OCI-LY1 (cell line): ENCODE data around the gene PGK2.

Experiments used
- H2AFZ ChIP-seq: fragments of 200-600 bp; sonication (generic), shearing (Covaris generic); 2 replicates; pipeline ENCODE4 v1.6.0; 2014; ENCODE audit warnings: antibody characterized with exemption, mild to moderate bottlenecking, low read length
- H3F3A ChIP-seq: fragments of 200-600 bp; sonication (generic), shearing (Covaris generic); 2 replicates; pipeline ENCODE4 v1.6.0; 2014; ENCODE audit warnings: mild to moderate bottlenecking, antibody characterized with exemption, low read length, moderate library complexity; ENCODE audit not compliant: insufficient read depth
- H3K27ac ChIP-seq: fragments of 200-600 bp; sonication (generic); 2 replicates; pipeline ENCODE4 v1.5.1; 2014; ENCODE audit warnings: low read length, mixed run types, mild to moderate bottlenecking, low read depth; ENCODE audit not compliant: poor library complexity, severe bottlenecking
- H3K27me3 ChIP-seq: fragments of 200-600 bp; sonication (generic); 2 replicates; pipeline ENCODE4 v1.6.0; 2014; ENCODE audit warnings: antibody characterized with exemption, mild to moderate bottlenecking, low read length, moderate library complexity; ENCODE audit not compliant: insufficient read depth
- H3K36me3 ChIP-seq: fragments of 200-600 bp; sonication (generic); 2 replicates; pipeline ENCODE4 v1.6.1; 2014; ENCODE audit warnings: mild to moderate bottlenecking, antibody characterized with exemption, low read length, moderate library complexity, mixed read lengths; ENCODE audit not compliant: insufficient read depth
- H3K4me1 ChIP-seq: fragments of 200-600 bp; sonication (generic); 2 replicates; pipeline ENCODE4 v1.5.1; 2014; ENCODE audit warnings: mild to moderate bottlenecking, low read length, moderate library complexity; ENCODE audit not compliant: insufficient read depth, severe bottlenecking
- H3K4me2 ChIP-seq: fragments of 200-600 bp; sonication (generic), shearing (Covaris generic); 2 replicates; pipeline ENCODE4 v1.6.1; 2014; ENCODE audit warnings: low read length
- H3K4me3 ChIP-seq: fragments of 200-600 bp; sonication (generic); 2 replicates; pipeline ENCODE4 v1.5.1; 2014; ENCODE audit warnings: low read length, low read depth, mild to moderate bottlenecking, mixed read lengths; ENCODE audit not compliant: poor library complexity, severe bottlenecking
- H3K79me2 ChIP-seq: fragments of 200-600 bp; shearing (Covaris generic); 2 replicates; pipeline ENCODE4 v1.6.1; 2016; ENCODE audit warnings: mixed run types, low read length, mixed read lengths; ENCODE audit not compliant: insufficient read depth
- H3K9ac ChIP-seq: fragments of 200-600 bp; sonication (generic), shearing (Covaris generic); 2 replicates; pipeline ENCODE4 v1.6.1; 2014; ENCODE audit warnings: mild to moderate bottlenecking, low read length, mixed read lengths
- H3K9me2 ChIP-seq: fragments of 200-600 bp; sonication (generic), shearing (Covaris generic); 2 replicates; pipeline ENCODE4 v1.6.1; 2014; ENCODE audit warnings: low read depth, mild to moderate bottlenecking, low read length, mixed read lengths
- H3K9me3 ChIP-seq: fragments of 200-600 bp; shearing (Covaris generic); 2 replicates; pipeline ENCODE4 v1.6.1; 2014; ENCODE audit warnings: low read length, mixed read lengths
- H4K20me1 ChIP-seq: fragments of 200-600 bp; sonication (generic), shearing (Covaris generic); 2 replicates; pipeline ENCODE4 v1.6.0; 2016; ENCODE audit warnings: mild to moderate bottlenecking, low read length; ENCODE audit not compliant: insufficient read depth
- EZH2 ChIP-seq: fragments of 200-600 bp; sonication (generic), shearing (Covaris generic); IDR thresholded peaks from 2 replicates; pipeline ENCODE4 v1.8.0; 2017; ENCODE audit warnings: borderline replicate concordance, mixed run types, mild to moderate bottlenecking, antibody characterized with exemption, low read length, moderate library complexity, mixed read lengths
- TF ChIP-seq, protein P1 (sequence below): fragments of 200-600 bp; sonication (generic), shearing (Covaris generic); IDR thresholded peaks from 2 replicates; pipeline ENCODE4 v1.5.1; 2017; ENCODE audit warnings: mild to moderate bottlenecking, antibody characterized with exemption, low read length, moderate library complexity, mixed read lengths

PGK2 gene

DNA sequence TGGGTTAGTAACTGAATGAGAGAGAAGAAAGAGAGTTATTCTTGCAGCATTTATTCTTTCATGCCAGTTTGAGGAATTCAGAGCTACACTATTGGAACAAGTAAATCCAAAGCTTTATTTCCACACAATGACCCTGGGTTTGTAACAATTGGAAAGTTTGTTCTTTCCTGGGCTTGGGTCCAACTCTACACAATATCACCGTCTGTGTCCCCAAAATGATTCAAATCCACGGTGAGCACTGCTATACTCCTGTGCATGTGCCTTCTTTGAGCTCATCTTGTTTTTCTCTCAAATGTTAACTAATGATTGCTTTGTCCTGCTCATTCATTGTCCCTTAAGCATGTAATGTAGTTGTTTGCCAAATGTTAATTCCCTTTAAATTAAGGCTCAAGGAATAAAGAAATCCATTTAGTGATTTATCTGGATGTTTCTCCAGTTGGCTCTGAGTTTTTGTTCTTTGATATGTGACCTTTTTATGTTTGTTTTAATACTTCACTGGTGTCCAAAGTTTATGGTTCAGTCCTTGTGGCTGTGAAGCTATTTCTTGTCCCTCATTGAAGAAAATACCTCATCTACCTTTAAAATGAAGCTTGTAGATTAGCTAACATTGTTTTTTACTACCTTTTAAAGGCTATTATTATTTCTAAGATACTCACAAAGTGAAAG is 22.4 kb downstream of the PGK2 start:
- Histone ChIP-seq H3K27ac (no peak overlapping the region), H3K9ac (no peak overlapping the region), H3K9me3 (no peaks in the 10 kb centered on the region), H3K79me2 (no peaks in the 10 kb centered on the region), H4K20me1 (no peaks in the 10 kb centered on the region), H3K9me2 (no peaks in the 10 kb centered on the region), H3F3A (no peaks in the 10 kb centered on the region), H3K27me3 (no peaks in the 10 kb centered on the region), H2AFZ (no peak overlapping the region), H3K4me3 (no peak overlapping the region), H3K4me2 (no peak overlapping the region), H3K4me1 (no peaks in the 10 kb centered on the region), H3K36me3 (no peaks in the 10 kb centered on the region)
- TF ChIP-seq, protein P1, sequence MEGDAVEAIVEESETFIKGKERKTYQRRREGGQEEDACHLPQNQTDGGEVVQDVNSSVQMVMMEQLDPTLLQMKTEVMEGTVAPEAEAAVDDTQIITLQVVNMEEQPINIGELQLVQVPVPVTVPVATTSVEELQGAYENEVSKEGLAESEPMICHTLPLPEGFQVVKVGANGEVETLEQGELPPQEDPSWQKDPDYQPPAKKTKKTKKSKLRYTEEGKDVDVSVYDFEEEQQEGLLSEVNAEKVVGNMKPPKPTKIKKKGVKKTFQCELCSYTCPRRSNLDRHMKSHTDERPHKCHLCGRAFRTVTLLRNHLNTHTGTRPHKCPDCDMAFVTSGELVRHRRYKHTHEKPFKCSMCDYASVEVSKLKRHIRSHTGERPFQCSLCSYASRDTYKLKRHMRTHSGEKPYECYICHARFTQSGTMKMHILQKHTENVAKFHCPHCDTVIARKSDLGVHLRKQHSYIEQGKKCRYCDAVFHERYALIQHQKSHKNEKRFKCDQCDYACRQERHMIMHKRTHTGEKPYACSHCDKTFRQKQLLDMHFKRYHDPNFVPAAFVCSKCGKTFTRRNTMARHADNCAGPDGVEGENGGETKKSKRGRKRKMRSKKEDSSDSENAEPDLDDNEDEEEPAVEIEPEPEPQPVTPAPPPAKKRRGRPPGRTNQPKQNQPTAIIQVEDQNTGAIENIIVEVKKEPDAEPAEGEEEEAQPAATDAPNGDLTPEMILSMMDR, result no peak
- TF ChIP-seq EZH2, result no peak

DNA sequence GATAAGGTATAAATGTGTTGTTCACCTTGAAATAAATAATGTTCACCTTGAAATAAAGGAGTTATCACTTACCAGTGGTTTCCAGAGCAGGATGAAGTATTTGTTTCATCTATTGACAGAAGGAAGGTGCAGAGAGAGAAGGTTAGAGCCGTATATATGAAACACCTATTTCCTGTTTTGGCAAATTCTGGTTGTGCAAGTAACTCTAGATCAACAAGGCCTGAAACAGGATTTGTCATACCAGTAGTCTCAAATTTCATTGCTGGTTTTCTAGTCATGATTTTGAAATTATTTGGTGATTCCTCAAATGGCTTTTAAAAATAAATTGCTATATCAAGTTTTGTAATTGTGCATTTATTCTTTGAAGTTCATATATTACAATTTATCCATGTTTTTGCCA is 42.8 kb downstream of the PGK2 start, which contains the start of gene CRISP3:
Gene CRISP3, minus strand, starts transcription at position 130 of the 400 bp plus-strand sequence. Its CDS starts 21 bp downstream, at position 109.
- H3K4me3 ChIP-seq, result no peak within 1 kb of the TSS
- no peaks in the 10 kb centered on the region for H4K20me1 ChIP-seq
- H3K9me3 ChIP-seq, result no peaks in the 10 kb centered on the region
- H3K27ac ChIP-seq, result no peak within 1 kb of the TSS
- TF ChIP-seq, protein P1, result no peak
- no peak for TF ChIP-seq EZH2
- H3K9ac ChIP-seq, result no peak within 1 kb of the TSS
- no peaks in the 10 kb centered on the region for H3K27me3 ChIP-seq
- H3K9me2 ChIP-seq, result no peaks in the 10 kb centered on the region
- no peaks in the 10 kb centered on the region for H3K79me2 ChIP-seq
- H3K4me2 ChIP-seq, result no peak within 1 kb of the TSS
- H3K36me3 ChIP-seq, result no peaks in the 10 kb centered on the region
- H3K4me1 ChIP-seq, result no peaks in the 10 kb centered on the region
- H3F3A ChIP-seq, result no peaks in the 10 kb centered on the region
- H2AFZ ChIP-seq, result no peak within 1 kb of the TSS

GRCh38 chr6:49743429-49743828 is 43.7 kb downstream of the PGK2 start:
- H3K9ac ChIP-seq, result no peak overlapping the region
- H3K4me1 ChIP-seq, result no peaks in the 10 kb centered on the region
- no peaks in the 10 kb centered on the region for H3K9me3 ChIP-seq
- H4K20me1 ChIP-seq, result no peaks in the 10 kb centered on the region
- H3K27ac ChIP-seq, result no peak overlapping the region
- no peaks in the 10 kb centered on the region for H3K9me2 ChIP-seq
- no peak overlapping the region for H3K4me3 ChIP-seq
- no peaks in the 10 kb centered on the region for H3F3A ChIP-seq
- H3K79me2 ChIP-seq, result no peaks in the 10 kb centered on the region
- H3K27me3 ChIP-seq, result no peaks in the 10 kb centered on the region
- H3K4me2 ChIP-seq, result no peak overlapping the region
- no peak overlapping the region for H2AFZ ChIP-seq
- H3K36me3 ChIP-seq, result no peaks in the 10 kb centered on the region
- TF ChIP-seq, protein P1, result no peak
- no peak for TF ChIP-seq EZH2
